GM18505 (cell line): Measurements from ENCODE around the gene EME1.

Experiments
- ATAC-seq: cut with Tn5 transposase; IDR thresholded peaks from one replicate; pipeline ENCODE4 v1.9.1; 2021; ENCODE audit not compliant: unreplicated experiment
- POLR2A ChIP-seq: IDR thresholded peaks from 4 replicates; pipeline ENCODE4 v1.6.1; 2011; ENCODE audit warnings: borderline replicate concordance; ENCODE audit not compliant: insufficient read depth, insufficient read length; ENCODE audit errors: extremely low read depth

Gene EME1

DNA sequence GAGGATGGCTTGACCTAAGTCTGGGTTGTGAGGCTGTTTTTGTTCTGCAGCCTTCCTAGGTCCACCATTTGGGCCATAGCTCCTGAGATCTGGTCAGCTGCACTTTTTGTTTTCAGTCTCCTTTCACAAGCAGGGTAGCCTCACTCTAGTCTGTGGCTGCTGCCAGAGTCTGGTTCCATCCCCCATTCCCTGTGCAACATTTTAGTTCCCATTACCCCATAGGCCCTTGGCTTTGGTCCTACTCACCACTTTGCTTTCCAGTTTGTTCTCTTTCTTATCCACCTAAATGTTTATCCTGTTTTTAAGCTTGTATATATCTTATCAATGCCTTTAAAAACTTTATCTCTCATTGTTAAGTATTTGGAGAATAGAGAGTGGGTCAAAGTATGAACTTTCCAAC is 33.6 kb upstream of the EME1 start:
- no peak for TF ChIP-seq POLR2A
- ATAC-seq: no peak

DNA sequence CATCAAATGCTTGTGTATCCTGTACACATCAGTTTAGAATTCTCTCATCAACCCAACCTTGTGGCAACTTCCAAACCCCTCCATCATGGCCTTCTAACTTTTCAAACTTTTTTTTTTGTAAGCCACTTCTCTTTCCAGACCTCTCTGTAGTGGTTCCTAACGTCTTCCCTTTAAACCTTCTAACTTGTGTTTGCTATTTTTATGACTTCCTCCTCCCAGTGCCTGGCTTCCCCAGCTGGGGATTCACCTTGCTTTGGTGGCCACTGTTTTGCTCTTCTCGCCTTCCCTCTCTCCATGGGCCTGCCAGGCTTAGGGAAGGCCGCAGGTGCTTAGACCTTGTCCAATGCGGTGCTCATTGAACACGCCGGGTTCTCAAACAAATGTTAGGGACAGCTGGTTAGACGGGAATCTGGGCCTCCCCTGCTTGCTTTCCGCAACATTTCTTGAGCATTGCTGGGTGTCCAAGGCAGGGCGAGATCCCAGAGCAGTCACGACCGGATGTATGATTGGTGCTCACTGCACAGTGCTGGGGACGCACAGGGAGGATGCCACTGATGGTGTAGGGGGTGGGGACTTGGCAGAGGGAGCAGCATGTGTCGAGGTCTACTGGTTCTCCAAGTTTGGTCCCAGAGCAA is 28.2 kb upstream of the EME1 start:
- ATAC-seq: no peak
- TF ChIP-seq POLR2A: no peak

DNA sequence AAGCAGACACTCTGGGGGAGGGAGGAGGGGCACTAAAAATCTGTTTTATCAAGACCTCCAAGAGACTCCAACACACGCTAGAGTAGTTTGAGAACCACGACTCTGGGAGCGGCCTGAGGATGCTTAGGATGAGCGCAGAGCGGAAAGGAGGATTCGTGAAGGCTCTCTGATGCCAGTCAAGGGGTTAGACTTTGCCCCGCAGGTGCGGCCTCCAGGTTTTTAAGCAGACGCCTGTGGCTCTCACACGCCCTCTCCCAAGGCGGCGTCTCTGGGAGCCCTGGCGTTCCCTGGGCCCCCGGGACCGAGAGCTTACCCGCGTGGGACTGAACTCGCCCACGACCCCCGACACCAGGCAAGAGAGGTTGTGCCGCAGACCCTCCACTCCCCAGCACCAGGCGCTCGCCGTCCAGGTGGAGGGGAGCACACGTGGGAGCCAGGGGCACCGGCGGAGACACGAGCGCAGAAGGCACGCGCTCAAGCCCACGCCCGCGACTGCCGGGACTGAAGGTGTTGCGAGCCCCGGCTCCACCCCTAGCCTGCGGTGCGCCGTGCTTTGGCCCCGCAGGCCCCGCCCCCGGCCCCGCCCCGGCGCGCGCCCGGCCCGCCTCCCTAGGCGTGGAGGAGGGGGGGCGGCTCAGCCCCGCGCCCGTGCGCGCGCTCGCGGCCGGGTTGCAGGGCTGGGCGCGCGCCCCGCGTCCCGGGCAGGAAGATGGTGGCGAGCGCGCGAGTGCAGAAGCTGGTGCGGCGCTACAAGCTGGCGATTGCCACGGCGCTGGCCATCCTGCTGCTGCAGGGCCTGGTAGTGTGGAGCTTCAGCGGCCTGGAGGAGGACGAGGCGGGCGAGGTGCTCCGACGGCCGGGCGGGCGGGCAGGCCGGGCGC is 27.4 kb upstream of the EME1 start, which contains the start of gene XYLT2:
XYLT2 (plus strand) TSS at position 695 of the 881 bp plus-strand sequence; CDS start at position 710, 15 bp downstream.
- TF ChIP-seq POLR2A: peak; percentile 81
- peak; percentile 76 for ATAC-seq

DNA sequence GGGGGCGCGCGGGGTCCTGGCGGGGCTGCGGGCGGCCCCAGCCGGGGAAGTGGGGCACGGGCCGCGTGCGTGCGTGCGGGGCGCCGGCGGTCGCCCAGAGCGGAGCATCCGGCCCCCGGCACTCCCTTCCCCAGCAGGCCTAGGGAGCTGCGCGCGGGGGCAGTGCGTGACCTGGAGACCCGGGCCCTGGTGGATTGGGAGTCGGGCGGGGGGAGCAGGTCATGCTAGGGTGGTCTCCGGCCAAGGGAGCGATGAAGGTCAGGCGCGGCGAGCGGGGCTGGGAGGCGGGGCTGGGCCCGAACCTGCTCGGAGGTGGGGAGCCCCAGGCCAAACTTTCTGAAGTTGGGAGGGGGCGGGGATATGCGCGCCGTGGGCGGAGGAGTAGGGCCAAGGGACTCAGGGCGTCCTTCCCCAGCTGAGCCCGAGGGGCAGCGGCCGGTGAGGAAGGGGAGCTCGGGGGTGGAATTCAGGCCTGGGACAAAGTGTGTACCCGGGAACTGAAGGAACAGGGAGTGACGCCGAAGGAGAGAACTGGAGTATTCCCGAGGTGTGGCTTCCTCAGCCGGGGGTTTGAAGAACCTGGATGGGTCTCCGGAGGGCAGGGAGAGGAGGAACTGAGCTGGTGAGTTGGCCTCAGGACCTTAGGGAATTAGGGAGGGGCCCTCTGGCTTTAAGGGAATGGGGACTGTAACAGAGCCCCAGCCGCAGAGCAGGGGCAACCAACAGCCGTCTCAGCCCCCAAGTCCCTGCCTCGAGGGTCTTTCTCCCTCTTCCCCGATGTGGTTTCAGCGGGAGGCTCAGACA is 26.5 kb upstream of the EME1 start:
- peak; percentile 57 for ATAC-seq
- no peak for TF ChIP-seq POLR2A

DNA sequence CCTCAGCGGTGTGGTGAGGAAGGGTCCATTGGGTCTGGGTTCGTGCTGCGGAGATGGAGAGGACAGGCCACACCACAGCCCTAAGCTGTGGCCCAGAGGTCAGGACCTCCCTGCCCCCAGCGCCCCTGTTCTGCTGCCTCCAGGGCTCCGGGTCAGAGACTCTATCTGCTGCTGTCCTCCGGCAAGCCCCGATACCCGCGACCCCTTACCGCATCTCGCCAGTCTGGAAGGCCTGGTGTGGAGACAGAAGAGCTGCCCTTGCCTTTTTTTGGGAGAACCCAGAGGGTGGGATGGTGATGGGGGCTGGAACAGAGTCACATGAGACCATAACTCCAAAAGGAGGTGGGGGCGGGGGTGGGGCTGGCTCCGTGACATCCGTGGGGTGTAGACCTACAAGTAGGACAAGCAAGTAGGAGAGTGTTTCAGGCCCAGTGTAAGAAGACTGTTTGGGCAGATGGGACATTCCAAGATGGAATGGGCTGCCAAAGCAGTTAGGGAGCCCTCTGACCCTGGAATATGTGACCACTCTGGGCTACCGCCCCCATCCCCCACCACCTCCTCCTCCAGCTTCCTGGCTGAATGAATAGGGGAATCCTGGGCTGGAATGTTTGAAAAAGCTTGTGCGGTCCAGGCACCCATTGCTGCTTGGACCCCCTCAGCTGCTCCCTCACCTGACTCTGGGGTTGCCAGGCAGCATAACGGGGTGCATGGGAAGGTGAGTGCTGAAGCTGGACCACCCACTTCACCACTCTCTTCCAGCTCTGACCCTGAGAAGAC is 25.7 kb upstream of the EME1 start:
- no peak for ATAC-seq
- no peak for TF ChIP-seq POLR2A

DNA sequence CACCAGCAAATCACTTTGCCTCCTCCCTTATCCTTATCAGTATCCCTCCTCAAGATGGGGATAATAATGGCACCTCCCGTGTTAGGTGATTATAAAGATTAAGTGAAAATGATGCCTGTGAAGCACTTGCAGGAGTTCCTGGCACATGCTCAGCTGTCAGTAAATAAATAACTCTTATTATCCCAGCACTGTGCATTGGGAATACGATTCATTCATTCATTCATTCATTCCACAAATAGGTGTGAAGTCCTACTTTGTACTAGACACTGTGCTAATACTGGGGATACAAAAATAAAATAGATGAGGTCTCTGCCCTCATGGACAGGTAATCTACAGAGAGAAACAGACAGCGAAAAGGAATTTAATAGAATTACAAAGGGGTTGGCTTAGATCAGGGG is 25.1 kb upstream of the EME1 start:
- no peak for TF ChIP-seq POLR2A
- ATAC-seq: no peak

DNA sequence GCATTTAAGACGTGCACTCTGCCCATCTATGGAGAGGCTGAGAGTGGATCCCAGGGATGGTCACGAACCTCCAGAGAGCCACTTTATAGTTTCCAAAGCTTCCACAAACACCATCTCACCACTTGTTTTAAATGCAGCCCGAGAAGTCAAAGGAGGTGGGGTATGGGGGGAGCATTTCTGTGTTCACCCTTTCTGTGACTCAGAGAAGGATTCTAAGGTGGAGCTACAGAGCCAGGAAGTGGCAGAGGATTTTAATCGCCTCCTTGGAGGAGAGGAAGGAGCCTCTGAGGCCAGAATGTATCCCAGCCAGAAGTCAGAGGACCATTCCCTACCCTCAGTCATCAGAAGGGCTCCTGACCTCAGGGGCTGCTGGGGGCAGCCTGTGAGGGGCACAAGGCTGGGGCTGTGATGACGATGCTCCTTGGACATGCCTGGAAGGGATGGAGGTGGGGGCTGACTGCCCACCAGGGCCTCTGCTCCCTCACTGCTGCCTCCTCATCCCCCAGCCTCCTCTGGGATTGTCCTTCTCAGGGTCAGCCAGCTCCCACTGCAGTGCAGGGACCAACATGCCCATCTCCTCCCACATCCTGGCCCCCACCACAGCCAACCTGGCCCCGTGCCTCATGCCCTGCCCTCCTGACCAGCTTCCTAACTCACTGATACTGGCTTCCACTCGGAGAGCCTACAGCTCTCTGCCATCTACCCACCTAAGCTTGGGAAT is 24.3 kb upstream of the EME1 start:
- TF ChIP-seq POLR2A: no peak

DNA sequence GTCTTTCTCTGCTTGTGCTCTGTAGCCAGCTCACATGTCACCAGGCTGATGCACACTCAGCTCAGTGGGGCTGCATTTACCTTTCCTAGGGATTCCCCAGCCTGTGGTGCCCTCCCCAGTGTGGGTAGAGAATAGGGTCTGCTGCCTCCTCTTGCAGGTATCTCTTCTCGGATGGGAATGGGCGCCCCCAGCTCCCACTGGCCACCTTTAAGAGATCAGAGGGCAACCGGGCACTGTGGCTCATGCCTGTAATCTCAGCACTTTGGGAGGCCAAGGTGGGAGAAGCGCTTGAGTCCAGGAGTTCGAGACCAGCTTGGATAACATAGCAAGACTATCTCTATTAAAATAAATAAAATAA is 23.8 kb upstream of the EME1 start:
- ATAC-seq: no peak

More for the DNA sequence above, 24.3 kb upstream of the EME1 start:
- ATAC-seq: no peak

DNA sequence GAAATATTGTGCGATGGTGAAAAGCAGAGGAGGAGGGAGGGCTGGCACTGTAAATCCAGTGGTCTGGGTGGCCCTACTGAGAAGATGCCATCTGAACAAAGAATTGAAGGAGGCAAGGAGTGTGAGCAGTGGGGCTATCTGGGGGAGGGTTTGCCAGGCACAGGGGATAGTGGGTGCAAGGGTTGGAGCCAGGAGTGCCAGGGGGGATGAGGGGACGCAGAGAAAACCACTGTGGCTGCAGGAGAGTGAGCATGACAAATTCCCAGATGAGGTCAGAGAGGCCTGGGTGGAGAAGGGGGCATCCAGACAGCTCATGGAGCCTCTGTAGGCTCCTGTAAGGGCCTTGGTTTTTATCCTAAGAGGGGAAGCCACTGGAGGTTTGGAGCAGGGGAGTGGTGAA is 22.3 kb upstream of the EME1 start:
- ATAC-seq: no peak
- TF ChIP-seq POLR2A: no peak

More for the DNA sequence above, 23.8 kb upstream of the EME1 start:
- TF ChIP-seq POLR2A: no peak

DNA sequence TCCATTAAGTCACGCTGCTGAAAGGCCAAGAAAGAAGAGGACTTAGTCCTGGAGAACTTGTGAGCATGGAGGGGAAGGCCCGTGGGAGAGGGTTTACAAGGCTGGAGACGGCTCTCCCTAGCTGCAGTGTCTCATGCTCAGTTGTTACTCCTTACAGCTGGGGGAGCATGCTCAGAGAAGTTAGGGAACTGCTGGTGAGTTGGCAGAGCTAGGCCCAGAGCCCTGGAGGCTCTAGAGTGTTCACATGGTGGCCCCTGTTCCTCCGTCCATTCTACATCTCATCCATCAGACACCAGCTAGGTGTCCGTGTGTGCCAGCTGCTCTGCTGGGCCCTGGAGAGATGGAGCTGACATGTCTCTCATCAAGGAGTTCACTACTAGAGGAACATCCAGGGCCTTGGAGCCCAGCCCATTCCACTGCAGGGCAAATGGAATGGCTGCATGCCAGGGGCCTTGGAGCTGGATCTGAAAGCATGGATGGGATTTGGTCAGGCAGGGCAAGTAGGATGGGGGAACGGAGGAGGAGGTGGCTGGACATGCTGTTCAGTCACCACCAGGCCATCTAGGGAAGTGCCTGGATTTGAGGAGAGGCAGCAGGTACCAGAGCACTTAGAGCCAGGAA is 20.8 kb upstream of the EME1 start:
- no peak for ATAC-seq
- TF ChIP-seq POLR2A: no peak

DNA sequence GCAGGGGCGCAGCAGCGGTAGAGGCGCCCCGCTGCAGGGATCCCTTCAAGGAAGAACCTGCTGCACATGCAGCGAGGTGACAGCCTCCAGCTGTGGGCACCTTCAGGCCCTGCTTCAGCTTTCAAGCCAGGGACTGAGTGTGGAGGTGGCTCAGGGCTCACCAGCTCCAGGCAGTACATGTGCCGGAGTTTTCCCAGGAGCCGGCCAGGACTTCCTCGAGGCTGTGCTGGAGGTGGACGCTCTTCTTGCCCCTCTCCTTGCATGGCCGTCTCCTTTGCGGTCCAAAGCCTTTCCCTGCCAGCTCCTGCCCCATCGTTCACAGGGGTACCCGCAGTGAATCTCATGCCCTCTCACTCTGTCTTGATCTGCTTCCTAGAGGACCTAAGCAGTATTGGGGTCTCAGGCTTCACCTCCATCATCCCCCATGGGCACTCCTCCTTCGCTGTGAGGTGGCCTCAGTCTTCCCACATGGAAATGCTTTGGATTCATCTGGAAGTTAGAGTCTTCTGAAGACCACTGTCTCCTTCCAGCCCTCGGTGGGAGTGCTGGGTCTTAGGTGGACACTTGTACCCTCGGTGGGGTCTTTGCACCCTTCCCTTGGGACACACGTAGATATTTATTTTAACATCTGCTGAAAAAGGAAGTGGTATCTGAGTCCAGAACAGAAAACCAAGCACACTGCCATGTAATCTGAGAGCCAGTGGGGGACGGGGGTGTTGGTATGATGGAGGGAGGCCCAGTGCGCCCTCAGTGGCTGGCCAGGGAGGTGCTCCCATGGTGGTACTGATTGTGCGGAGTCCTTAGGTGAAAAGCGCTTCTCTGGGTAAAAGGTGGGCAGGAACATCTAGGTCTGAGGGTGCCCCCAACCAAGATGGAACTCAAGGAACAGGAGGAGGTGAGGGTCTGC is 20.1 kb upstream of the EME1 start:
- ATAC-seq: no peak
- TF ChIP-seq POLR2A: no peak
